A673 (cell line): ENCODE results near the gene MTO1. TPM values are rescaled to one million over a fixed set of nuclear protein-coding genes. Genes with fewer than 3 reads are reported as not detected.

Source experiments
- BruUV-seq: library from RNA; stranded (reverse); fragments of 400-500 nt; replicated peaks from 2 replicates; lab custom pipeline; 2021; lab: Mats Ljungman, UMichigan
- CTCF ChIA-PET: fragments of 300-600 bp; sonication (Branson Sonifier 250); formaldehyde crosslinking; loops from one replicate; lab custom pipeline; 2022; ENCODE audit warnings: antibody characterized with exemption; lab: Charles Lee
- POLR2A ChIA-PET: fragments of 300-600 bp; sonication (Branson Sonifier 250); formaldehyde crosslinking; loops from one replicate; lab custom pipeline; 2022; ENCODE audit warnings: antibody characterized with exemption; ENCODE audit not compliant: low non-redundant PET; lab: Charles Lee
- DNase-seq: peaks from one replicate; pipeline ENCODE4 v3.0.0-alpha.2; 2015; ENCODE audit warnings: low spot score
- H3K27ac ChIP-seq: fragments of 200-600 bp; sonication (generic); 2 replicates; pipeline ENCODE4 v1.5.1; 2016; ENCODE audit warnings: mixed run types, low read depth, mild to moderate bottlenecking, mixed read lengths, antibody characterized with exemption, low read length; ENCODE audit not compliant: poor library complexity, severe bottlenecking
- H3K27me3 ChIP-seq: fragments of 200-600 bp; sonication (generic); replicated peaks from 2 replicates; pipeline ENCODE4 v1.6.1; 2017; ENCODE audit warnings: mixed run types, low read depth, mild to moderate bottlenecking, mixed read lengths, antibody characterized with exemption, low read length; ENCODE audit not compliant: insufficient read depth, poor library complexity
- H3K36me3 ChIP-seq: fragments of 200-600 bp; sonication (generic); 2 replicates; pipeline ENCODE4 v1.6.1; 2016; ENCODE audit warnings: mixed run types, mild to moderate bottlenecking, mixed read lengths, antibody characterized with exemption, low read length; ENCODE audit not compliant: insufficient read depth, poor library complexity, severe bottlenecking
- H3K4me1 ChIP-seq: fragments of 200-600 bp; sonication (generic); 2 replicates; pipeline ENCODE4 v1.6.1; 2017; ENCODE audit warnings: mixed run types, mild to moderate bottlenecking, mixed read lengths, antibody characterized with exemption, low read length; ENCODE audit not compliant: insufficient read depth, poor library complexity, severe bottlenecking
- H3K4me3 ChIP-seq: fragments of 200-600 bp; sonication (generic); 2 replicates; pipeline ENCODE4 v1.5.1; 2016; ENCODE audit warnings: low read depth, mixed run types, mild to moderate bottlenecking, mixed read lengths, low read length; ENCODE audit not compliant: poor library complexity, severe bottlenecking
- H3K9me3 ChIP-seq: fragments of 200-600 bp; sonication (generic); 2 replicates; pipeline ENCODE4 v1.6.1; 2016; ENCODE audit warnings: mixed run types, low read depth, mild to moderate bottlenecking, mixed read lengths, antibody characterized with exemption, low read length; ENCODE audit not compliant: poor library complexity, severe bottlenecking
- EZH2 ChIP-seq: fragments of 200-600 bp; sonication (generic); IDR thresholded peaks from 2 replicates; pipeline ENCODE4 v1.6.1; 2017; ENCODE audit warnings: borderline replicate concordance, low read depth, mild to moderate bottlenecking, mixed read lengths, antibody characterized with exemption, low read length; ENCODE audit not compliant: poor library complexity, severe bottlenecking
- intact Hi-C: fragments of 100-400 bp; cut with micrococcal nuclease; formaldehyde crosslinking; loops from one replicate; pipeline ENCODE4 v1.10.0; 2022; ENCODE audit not compliant: unreplicated experiment
- total RNA-seq: library from RNA; stranded (reverse); gene quantifications from 2 replicates; pipeline ENCODE4 v1.2.3, GENCODE V29; 2021
- TF ChIP-seq, protein P1 (sequence below): fragments of 300-800, 200-600 bp; sonication (generic); conservative IDR thresholded peaks from 2 replicates; pipeline ENCODE4 v1.5.1; 2017; ENCODE audit warnings: low read depth, mild to moderate bottlenecking, antibody characterized with exemption, low read length, moderate library complexity, mixed read lengths

MTO1 gene
- total RNA-seq, 1 experiment from 2014 or later: 50.8 TPM

DNA sequence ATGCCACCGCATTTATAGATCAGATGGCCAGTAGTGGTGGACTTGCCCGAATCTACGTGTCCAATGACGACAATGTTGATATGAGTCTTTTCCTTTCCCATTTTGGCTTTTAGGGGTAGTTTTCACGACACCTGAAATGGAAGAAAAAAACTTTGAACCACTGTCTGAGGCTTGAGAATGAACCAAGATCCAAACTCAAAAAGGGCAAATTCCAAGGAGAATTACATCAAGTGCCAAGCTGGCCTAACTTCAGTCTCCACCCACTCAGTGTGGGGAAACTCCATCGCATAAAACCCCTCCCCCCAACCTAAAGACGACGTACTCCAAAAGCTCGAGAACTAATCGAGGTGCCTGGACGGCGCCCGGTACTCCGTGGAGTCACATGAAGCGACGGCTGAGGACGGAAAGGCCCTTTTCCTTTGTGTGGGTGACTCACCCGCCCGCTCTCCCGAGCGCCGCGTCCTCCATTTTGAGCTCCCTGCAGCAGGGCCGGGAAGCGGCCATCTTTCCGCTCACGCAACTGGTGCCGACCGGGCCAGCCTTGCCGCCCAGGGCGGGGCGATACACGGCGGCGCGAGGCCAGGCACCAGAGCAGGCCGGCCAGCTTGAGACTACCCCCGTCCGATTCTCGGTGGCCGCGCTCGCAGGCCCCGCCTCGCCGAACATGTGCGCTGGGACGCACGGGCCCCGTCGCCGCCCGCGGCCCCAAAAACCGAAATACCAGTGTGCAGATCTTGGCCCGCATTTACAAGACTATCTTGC is 58.6 kb downstream of the MTO1 start:
- Histone ChIP-seq H3K27ac (peak overlapping the region; percentile 100), H3K9me3 (no peaks in the 10 kb centered on the region), H3K36me3 (peaks cover 55% of the 10 kb centered on the region), H3K27me3 (no peaks in the 10 kb centered on the region), H3K4me3 (peak overlapping the region; percentile 92), H3K4me1 (peaks cover 26% of the 10 kb centered on the region)
- intact Hi-C loops: loop anchor here (2.0 to 5.0 kb wide), 2 partner anchors 61 to 132 kb away; partner anchors contain the start of gene SLC17A5
- DNase-seq: peak; percentile 78
- CTCF ChIA-PET: no interaction called here
- POLR2A ChIA-PET: interaction anchor here (0.6 to 1.1 kb wide), 3 partner anchors 59 to 1508 kb away, joined by 3 read pairs; partner anchors contain the start of gene MTO1
- BruUV-seq: no TSS peak
- TF ChIP-seq, protein P1, sequence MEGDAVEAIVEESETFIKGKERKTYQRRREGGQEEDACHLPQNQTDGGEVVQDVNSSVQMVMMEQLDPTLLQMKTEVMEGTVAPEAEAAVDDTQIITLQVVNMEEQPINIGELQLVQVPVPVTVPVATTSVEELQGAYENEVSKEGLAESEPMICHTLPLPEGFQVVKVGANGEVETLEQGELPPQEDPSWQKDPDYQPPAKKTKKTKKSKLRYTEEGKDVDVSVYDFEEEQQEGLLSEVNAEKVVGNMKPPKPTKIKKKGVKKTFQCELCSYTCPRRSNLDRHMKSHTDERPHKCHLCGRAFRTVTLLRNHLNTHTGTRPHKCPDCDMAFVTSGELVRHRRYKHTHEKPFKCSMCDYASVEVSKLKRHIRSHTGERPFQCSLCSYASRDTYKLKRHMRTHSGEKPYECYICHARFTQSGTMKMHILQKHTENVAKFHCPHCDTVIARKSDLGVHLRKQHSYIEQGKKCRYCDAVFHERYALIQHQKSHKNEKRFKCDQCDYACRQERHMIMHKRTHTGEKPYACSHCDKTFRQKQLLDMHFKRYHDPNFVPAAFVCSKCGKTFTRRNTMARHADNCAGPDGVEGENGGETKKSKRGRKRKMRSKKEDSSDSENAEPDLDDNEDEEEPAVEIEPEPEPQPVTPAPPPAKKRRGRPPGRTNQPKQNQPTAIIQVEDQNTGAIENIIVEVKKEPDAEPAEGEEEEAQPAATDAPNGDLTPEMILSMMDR: no peak

DNA sequence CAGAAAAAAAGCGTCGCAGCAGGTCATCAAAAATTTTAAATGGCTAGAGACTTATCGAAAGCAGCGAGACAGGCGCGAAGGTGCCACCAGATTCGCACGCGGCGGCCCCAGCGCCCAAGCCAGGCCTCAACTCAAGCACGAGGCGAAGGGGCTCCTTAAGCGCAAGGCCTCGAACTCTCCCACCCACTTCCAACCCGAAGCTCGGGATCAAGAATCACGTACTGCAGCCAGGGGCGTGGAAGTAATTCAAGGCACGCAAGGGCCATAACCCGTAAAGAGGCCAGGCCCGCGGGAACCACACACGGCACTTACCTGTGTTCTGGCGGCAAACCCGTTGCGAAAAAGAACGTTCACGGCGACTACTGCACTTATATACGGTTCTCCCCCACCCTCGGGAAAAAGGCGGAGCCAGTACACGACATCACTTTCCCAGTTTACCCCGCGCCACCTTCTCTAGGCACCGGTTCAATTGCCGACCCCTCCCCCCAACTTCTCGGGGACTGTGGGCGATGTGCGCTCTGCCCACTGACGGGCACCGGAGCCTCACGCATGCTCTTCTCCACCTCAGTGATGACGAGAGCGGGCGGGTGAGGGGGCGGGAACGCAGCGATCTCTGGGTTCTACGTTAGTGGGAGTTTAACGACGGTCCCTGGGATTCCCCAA is 59.3 kb downstream of the MTO1 start, which contains the start of gene EEF1A1:
Gene EEF1A1 (minus strand): TSS at position 345 of the 663 bp plus-strand sequence. CDS start 1,006 bp downstream, outside the sequence.
- H3K36me3 ChIP-seq: peaks cover 48% of the 10 kb centered on the region

DNA sequence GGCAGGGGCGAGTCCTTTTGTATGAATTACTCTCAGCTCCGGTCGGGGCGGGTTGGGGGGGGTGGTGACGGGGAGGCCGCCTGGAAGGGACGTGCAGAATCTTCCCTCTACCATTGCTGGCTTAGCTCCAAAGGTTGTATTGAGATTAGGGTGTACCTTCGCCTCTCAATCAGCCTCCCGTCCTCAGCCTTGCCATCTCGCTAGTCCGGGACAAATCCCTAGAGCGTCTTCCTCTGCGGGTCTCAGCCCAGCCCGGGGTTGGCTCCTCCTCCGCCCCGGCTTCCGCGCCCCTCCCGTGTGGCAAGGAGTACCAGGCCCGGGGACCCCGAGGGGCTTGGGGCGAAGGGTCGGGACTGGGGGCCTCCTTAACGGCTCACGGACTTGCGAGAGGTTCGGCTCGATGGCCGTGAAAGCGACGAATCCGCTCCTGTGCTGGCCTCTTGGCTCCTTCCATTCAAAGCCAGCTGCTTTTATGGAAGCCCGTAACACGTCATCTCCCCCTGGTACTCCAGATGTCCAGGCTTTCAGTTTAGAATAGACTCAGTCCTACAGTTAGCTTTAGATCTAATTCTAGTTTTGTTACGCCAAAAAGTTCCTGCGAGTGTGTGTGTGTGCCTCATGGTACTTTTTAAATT is 59.9 kb downstream of the MTO1 start:
- ChIA-PET CTCF (interaction anchor here (0.6 kb wide), 1 partner anchor 609 kb away, joined by 6 read pairs; no protein-coding TSS in a partner anchor), POLR2A (interaction anchor here (0.6 to 0.8 kb wide), 4 partner anchors 39 to 344 kb away, joined by 3 to 4 read pairs (median 3); no protein-coding TSS in a partner anchor)
- DNase-seq: no peak
- intact Hi-C loops: loop anchor here (2.0 to 5.0 kb wide), 2 partner anchors 59 to 131 kb away; partner anchors contain the start of gene SLC17A5
- no peaks in the 10 kb centered on the region for H3K9me3 ChIP-seq
- H3K36me3 ChIP-seq: peaks cover 42% of the 10 kb centered on the region
- peak overlapping the region; percentile 100 for H3K27ac ChIP-seq
- BruUV-seq: TSS peak; percentile 91
- H3K4me1 ChIP-seq: peaks cover 15% of the 10 kb centered on the region
- peak overlapping the region; percentile 92 for H3K4me3 ChIP-seq
- TF ChIP-seq, protein P1: no peak
- no peak for TF ChIP-seq EZH2
- no peaks in the 10 kb centered on the region for H3K27me3 ChIP-seq

More for the DNA sequence above, 59.3 kb downstream of the MTO1 start, which contains the start of gene EEF1A1:
- ChIA-PET POLR2A (interaction anchor here (0.6 to 1.1 kb wide), 6 partner anchors 40 to 343 kb away, joined by 3 to 4 read pairs (median 3); partner anchors contain the start of gene MTO1), CTCF (interaction anchor here (0.6 kb wide), 1 partner anchor 609 kb away, joined by 6 read pairs; no protein-coding TSS in a partner anchor)
- Histone ChIP-seq H3K4me1 (peaks cover 20% of the 10 kb centered on the region), H3K9me3 (no peaks in the 10 kb centered on the region), H3K27me3 (no peaks in the 10 kb centered on the region), H3K4me3 (peak within 1 kb of the TSS; percentile 92), H3K27ac (peak within 1 kb of the TSS; percentile 100)
- no peak for TF ChIP-seq EZH2
- TF ChIP-seq, protein P1: no peak
- DNase-seq: peak; percentile 100
- intact Hi-C loops: loop anchor here (2.0 to 5.0 kb wide), 2 partner anchors 60 to 131 kb away; partner anchors contain the start of gene SLC17A5
- no TSS peak for BruUV-seq
